Measurements from ENCODE around the gene TDO2.

- TF ChIP-seq CTCF (IDR thresholded peaks at IDR 0.05; ENCODE audit: insufficient read depth, low read length) (no peak), POLR2AphosphoS5 (IDR thresholded peaks at IDR 0.05; ENCODE audit: low read depth) (no peak), GABPA (IDR thresholded peaks at IDR 0.05; ENCODE audit: low read depth) (no peak), REST (IDR thresholded peaks at IDR 0.05; ENCODE audit: insufficient replicate concordance, low read depth) (no peak)
These were observed 41.0 kb downstream of the TDO2 start for GRCh38 chr4:155944516-155944915.

Data from HL-60 (cell line).